ENCODE measurements around the gene G3BP1.

- TF ChIP-seq EZH2 (IDR thresholded peaks at IDR 0.05; ENCODE audit: insufficient read depth, poor library complexity, severe bottlenecking), result no peak
- no peak for TF ChIP-seq EZH2phosphoT487 (IDR thresholded peaks at IDR 0.05; ENCODE audit: insufficient read depth, low read depth)
Observed at GRCh38 chr5:151735646-151736045, 36.1 kb upstream of the G3BP1 start.

Measured in GM23248 (cell line).